Endodermal cell (in vitro differentiated cells): ENCODE results near the gene ALOX15B. TPM values are rescaled to one million over a fixed set of nuclear protein-coding genes. Genes with fewer than 3 reads are reported as not detected.
A peak's percentile ranks its signal among the peaks of the same experiment; 100 is the strongest.

Source experiments
- DNase-seq: peaks from one replicate; pipeline ENCODE4 v3.0.0-alpha.2; 2017
- H3K27ac ChIP-seq: 2 replicates; pipeline ENCODE4 v1.5.1; 2013; ENCODE audit warnings: mild to moderate bottlenecking, low read depth, low read length, moderate library complexity
- H3K27me3 ChIP-seq: 2 replicates; pipeline ENCODE4 v1.6.1; 2013; ENCODE audit warnings: mild to moderate bottlenecking, low read length, moderate library complexity; ENCODE audit not compliant: insufficient read depth, control insufficient read depth, poor library complexity, severe bottlenecking
- H3K36me3 ChIP-seq: 2 replicates; pipeline ENCODE4 v1.7.0; 2013; ENCODE audit warnings: mild to moderate bottlenecking, low read length, moderate library complexity; ENCODE audit not compliant: control insufficient read depth, insufficient read depth
- H3K4me1 ChIP-seq: one replicate; pipeline ENCODE4 v1.7.0; 2013; ENCODE audit warnings: low read length; ENCODE audit not compliant: control insufficient read depth, insufficient read depth
- H3K4me3 ChIP-seq: 2 replicates; pipeline ENCODE4 v1.5.1; 2013; ENCODE audit warnings: mild to moderate bottlenecking, low read length, moderate library complexity
- H3K9ac ChIP-seq: 2 replicates; pipeline ENCODE4 v1.6.1; 2013; ENCODE audit warnings: mild to moderate bottlenecking, low read length, moderate library complexity; ENCODE audit not compliant: poor library complexity, severe bottlenecking; ENCODE audit errors: extremely low read depth
- H3K9me3 ChIP-seq: 2 replicates; pipeline ENCODE4 v1.6.1; 2013; ENCODE audit warnings: mild to moderate bottlenecking, low read length, moderate library complexity; ENCODE audit not compliant: control insufficient read depth
- H3K27ac Mint-ChIP-seq: 2 replicates; pipeline ENCODE4 v1.8.0; 2020; ENCODE audit warnings: mixed read lengths
- H3K27me3 Mint-ChIP-seq: 2 replicates; pipeline ENCODE4 v1.8.0; 2021; ENCODE audit warnings: mild to moderate bottlenecking, mixed read lengths; ENCODE audit not compliant: insufficient read depth
- H3K36me3 Mint-ChIP-seq: 2 replicates; pipeline ENCODE4 v1.8.0; 2020; ENCODE audit warnings: low read depth, mixed read lengths
- H3K4me1 Mint-ChIP-seq: 2 replicates; pipeline ENCODE4 v1.8.0; 2020; ENCODE audit warnings: mixed read lengths
- H3K4me3 Mint-ChIP-seq: 2 replicates; pipeline ENCODE4 v1.8.0; 2020; ENCODE audit warnings: mild to moderate bottlenecking, moderate library complexity, mixed read lengths
- H3K9me3 Mint-ChIP-seq: 2 replicates; pipeline ENCODE4 v1.8.0; 2020; ENCODE audit warnings: mild to moderate bottlenecking, mixed read lengths
- WGBS, 2 experiments: methylation state at CpG; one replicate each; pipeline versions ENCODE4 v1.1.5 to v1.1.7; 2013; ENCODE audit warnings: missing lambda C conversion rate in 2 of 2, mixed read lengths in 1 of 2; ENCODE audit not compliant: insufficient coverage in 1 of 2, insufficient read length in 1 of 2; 5-methylcytosine and 5-hydroxymethylcytosine counted together
- total RNA-seq, 2 donors: library from RNA; stranded (reverse); fragmentation: NEBNext Ultra II Directional in 1 of 2; extraction: Animal tissue kit (Norgen Biotek cat#: 25700) in 1 of 2; gene quantifications; 2 replicates in 1 of 2; 3 replicates in 1 of 2; pipeline ENCODE4 v1.2.1, GENCODE V29; 2021
- TF ChIP-seq, protein P1 (sequence below): fragments of 200-600 bp; sonication (generic); conservative IDR thresholded peaks from 2 replicates; pipeline ENCODE4 v1.5.0; 2021; ENCODE audit warnings: antibody characterized with exemption, mild to moderate bottlenecking

Gene ALOX15B
- total RNA-seq, 2 donors from 2014 or later, result not detected

DNA sequence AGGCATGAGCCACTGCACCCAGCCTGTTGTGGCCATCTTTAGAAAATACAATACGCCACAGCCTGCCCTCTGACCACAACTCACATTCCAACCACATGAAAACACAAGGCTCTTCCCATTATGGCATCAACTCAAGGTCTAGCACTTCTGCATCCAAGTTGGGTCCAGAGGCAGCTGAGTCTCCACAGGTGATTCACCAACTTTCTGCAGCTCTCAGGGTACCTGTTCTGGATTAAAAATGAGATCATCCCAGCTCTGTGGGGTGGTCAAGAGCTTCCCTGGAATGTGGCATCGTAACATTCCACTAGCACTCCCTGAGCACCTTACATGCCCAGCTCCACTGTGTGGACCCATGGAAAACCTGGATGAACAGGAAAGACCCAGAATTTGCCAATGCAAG, 46.3 kb upstream of the ALOX15B start:
- no peak overlapping the region for H3K4me3 ChIP-seq
- no peak overlapping the region for H3K27ac ChIP-seq
- no peaks in the 10 kb centered on the region for H3K9me3 ChIP-seq
- TF ChIP-seq, protein P1, sequence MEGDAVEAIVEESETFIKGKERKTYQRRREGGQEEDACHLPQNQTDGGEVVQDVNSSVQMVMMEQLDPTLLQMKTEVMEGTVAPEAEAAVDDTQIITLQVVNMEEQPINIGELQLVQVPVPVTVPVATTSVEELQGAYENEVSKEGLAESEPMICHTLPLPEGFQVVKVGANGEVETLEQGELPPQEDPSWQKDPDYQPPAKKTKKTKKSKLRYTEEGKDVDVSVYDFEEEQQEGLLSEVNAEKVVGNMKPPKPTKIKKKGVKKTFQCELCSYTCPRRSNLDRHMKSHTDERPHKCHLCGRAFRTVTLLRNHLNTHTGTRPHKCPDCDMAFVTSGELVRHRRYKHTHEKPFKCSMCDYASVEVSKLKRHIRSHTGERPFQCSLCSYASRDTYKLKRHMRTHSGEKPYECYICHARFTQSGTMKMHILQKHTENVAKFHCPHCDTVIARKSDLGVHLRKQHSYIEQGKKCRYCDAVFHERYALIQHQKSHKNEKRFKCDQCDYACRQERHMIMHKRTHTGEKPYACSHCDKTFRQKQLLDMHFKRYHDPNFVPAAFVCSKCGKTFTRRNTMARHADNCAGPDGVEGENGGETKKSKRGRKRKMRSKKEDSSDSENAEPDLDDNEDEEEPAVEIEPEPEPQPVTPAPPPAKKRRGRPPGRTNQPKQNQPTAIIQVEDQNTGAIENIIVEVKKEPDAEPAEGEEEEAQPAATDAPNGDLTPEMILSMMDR, result no peak
- H3K9ac ChIP-seq, result no peak overlapping the region
- H3K4me1 ChIP-seq, result no peaks in the 10 kb centered on the region
- Mint-ChIP-seq H3K4me1 (peaks cover 3% of the 10 kb centered on the region), H3K36me3 (no peaks in the 10 kb centered on the region), H3K9me3 (peaks cover 3% of the 10 kb centered on the region), H3K4me3 (no peak overlapping the region), H3K27ac (no peak overlapping the region), H3K27me3 (peaks cover 37% of the 10 kb centered on the region)
- no peaks in the 10 kb centered on the region for H3K27me3 ChIP-seq
- 87 to 100% methylated on average over 2 of the region's 2 CpGs for WGBS, 2 experiments
- no peaks in the 10 kb centered on the region for H3K36me3 ChIP-seq
- DNase-seq, result no peak

DNA sequence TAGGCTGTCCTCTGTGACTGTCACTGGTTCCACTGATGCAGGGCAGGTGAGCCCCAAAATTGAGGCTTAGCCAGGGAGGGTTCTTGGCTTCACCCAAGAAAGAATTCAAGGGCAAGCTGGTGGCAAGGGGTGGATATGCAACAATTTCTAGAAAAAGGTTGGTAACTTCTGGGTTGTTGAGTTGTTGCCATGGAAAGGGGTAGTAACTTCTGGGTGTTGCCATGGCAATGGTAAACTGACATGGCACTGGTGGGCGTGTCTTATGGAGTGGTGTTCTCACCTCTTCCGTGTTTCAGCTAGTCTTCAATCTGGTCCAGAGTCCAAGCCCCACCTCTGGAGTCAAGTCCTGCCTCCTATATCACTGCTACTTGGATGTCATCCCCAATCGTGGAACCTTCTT, 45.9 kb upstream of the ALOX15B start:
- H3K9me3 ChIP-seq, result no peaks in the 10 kb centered on the region
- DNase-seq, result no peak
- 70 to 86% methylated on average over 1 to 3 of the region's 3 CpGs for WGBS, 2 experiments
- TF ChIP-seq, protein P1, result no peak
- no peak overlapping the region for H3K27ac ChIP-seq
- no peaks in the 10 kb centered on the region for H3K36me3 ChIP-seq
- no peak overlapping the region for H3K9ac ChIP-seq
- H3K27ac Mint-ChIP-seq, result peak overlapping the region; percentile 37
- no peaks in the 10 kb centered on the region for H3K27me3 ChIP-seq
- no peaks in the 10 kb centered on the region for H3K4me1 ChIP-seq
- H3K27me3 Mint-ChIP-seq, result peaks cover 33% of the 10 kb centered on the region
- H3K4me3 ChIP-seq, result no peak overlapping the region
- H3K4me1 Mint-ChIP-seq, result peaks cover 2% of the 10 kb centered on the region
- peaks cover 3% of the 10 kb centered on the region for H3K9me3 Mint-ChIP-seq
- no peaks in the 10 kb centered on the region for H3K36me3 Mint-ChIP-seq
- no peak overlapping the region for H3K4me3 Mint-ChIP-seq

DNA sequence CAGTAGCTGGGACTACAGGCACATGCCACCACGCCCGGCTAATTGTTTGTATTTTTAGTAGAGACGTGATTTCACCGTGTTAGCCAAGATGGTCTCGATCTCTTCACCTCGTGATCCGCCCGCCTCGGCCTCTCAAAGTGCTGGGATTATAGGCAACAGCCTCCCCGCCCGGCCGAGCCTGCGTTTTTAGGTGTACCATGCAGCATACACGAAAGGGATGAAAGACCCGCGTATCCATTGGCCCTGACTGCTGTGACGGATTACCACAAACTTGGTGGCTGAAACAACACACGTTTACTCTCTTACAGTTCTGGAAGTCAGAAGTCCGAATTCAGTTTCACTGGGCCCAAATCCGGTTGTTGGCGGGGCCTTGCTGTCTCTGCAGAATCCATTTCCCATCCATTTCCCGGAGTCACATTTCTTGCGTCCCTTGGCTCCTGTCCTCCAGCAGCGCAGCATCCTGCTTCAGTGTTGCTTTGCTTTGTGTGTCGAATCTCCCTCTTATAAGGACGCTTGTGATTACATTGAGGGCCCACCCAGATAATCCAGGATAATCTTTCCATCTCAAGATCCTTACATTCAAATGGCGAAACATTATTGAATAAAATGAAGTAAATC, 44.8 kb upstream of the ALOX15B start:
- H3K4me1 Mint-ChIP-seq, result peaks cover 2% of the 10 kb centered on the region
- H3K9me3 Mint-ChIP-seq, result peaks cover 3% of the 10 kb centered on the region
- no peak overlapping the region for H3K27ac ChIP-seq
- H3K9me3 ChIP-seq, result no peaks in the 10 kb centered on the region
- no peaks in the 10 kb centered on the region for H3K36me3 Mint-ChIP-seq
- no peaks in the 10 kb centered on the region for H3K36me3 ChIP-seq
- no peak overlapping the region for H3K4me3 ChIP-seq
- H3K27me3 Mint-ChIP-seq, result peaks cover 36% of the 10 kb centered on the region
- no peak overlapping the region for H3K9ac ChIP-seq
- no peak overlapping the region for H3K4me3 Mint-ChIP-seq
- no peak overlapping the region for H3K27ac Mint-ChIP-seq
- peaks cover 6% of the 10 kb centered on the region for H3K27me3 ChIP-seq
- WGBS, 2 experiments, result 91 to 92% methylated on average over 21 to 26 of the region's 27 CpGs
- DNase-seq, result no peak
- TF ChIP-seq, protein P1, result no peak
- no peaks in the 10 kb centered on the region for H3K4me1 ChIP-seq
